Measurements from ENCODE around the gene SFXN2.

Gene SFXN2

GRCh38 chr10:102723989-102724388 is 9.6 kb downstream of the SFXN2 start:
- TF ChIP-seq, protein P1, sequence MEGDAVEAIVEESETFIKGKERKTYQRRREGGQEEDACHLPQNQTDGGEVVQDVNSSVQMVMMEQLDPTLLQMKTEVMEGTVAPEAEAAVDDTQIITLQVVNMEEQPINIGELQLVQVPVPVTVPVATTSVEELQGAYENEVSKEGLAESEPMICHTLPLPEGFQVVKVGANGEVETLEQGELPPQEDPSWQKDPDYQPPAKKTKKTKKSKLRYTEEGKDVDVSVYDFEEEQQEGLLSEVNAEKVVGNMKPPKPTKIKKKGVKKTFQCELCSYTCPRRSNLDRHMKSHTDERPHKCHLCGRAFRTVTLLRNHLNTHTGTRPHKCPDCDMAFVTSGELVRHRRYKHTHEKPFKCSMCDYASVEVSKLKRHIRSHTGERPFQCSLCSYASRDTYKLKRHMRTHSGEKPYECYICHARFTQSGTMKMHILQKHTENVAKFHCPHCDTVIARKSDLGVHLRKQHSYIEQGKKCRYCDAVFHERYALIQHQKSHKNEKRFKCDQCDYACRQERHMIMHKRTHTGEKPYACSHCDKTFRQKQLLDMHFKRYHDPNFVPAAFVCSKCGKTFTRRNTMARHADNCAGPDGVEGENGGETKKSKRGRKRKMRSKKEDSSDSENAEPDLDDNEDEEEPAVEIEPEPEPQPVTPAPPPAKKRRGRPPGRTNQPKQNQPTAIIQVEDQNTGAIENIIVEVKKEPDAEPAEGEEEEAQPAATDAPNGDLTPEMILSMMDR (IDR thresholded peaks at IDR 0.05; ENCODE audit: extremely low read depth, missing control alignments) = no peak
- DNase-seq (ENCODE audit: low spot score) = no peak

GRCh38 chr10:102726274-102726673 is 11.8 kb downstream of the SFXN2 start:
- DNase-seq (ENCODE audit: low spot score) = no peak
- TF ChIP-seq, protein P1 (IDR thresholded peaks at IDR 0.05; ENCODE audit: extremely low read depth, missing control alignments) = no peak

DNA sequence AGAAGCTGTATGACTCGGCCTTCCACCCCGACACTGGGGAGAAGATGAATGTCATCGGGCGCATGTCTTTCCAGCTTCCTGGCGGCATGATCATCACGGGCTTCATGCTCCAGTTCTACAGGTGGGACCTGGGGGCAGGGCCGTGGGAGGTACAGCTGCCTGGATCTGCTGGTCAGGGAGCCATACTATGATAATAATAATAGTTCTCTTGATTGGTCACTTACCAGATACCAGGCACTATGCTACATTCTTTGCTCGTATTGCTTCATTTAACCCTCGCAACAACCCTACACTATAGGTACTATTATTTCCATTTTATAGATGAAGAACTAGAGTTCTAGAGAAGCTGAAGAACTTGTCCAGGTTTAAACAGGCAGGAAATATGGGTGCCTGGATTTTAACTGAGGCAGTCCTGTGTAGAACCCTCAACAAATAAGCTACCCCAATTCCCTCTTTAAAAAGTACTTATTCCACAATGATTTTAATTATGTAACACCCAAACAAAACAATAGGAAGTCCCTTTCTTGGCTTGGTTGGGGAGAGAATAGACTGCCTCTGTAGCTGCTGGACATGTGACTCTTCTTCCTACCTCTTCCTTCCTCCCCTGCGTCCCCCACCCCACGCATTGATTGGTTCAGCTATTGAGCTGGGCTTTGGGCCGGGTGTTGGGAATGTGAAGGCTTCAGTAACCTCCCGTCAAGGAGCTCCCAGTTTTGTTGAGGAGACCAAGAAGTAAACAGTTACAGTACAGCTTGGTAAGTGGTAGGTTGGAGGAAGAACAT is 12.8 kb downstream of the SFXN2 start:
- no peak for DNase-seq (ENCODE audit: low spot score)
- TF ChIP-seq, protein P1 (IDR thresholded peaks at IDR 0.05; ENCODE audit: extremely low read depth, missing control alignments) = no peak

DNA sequence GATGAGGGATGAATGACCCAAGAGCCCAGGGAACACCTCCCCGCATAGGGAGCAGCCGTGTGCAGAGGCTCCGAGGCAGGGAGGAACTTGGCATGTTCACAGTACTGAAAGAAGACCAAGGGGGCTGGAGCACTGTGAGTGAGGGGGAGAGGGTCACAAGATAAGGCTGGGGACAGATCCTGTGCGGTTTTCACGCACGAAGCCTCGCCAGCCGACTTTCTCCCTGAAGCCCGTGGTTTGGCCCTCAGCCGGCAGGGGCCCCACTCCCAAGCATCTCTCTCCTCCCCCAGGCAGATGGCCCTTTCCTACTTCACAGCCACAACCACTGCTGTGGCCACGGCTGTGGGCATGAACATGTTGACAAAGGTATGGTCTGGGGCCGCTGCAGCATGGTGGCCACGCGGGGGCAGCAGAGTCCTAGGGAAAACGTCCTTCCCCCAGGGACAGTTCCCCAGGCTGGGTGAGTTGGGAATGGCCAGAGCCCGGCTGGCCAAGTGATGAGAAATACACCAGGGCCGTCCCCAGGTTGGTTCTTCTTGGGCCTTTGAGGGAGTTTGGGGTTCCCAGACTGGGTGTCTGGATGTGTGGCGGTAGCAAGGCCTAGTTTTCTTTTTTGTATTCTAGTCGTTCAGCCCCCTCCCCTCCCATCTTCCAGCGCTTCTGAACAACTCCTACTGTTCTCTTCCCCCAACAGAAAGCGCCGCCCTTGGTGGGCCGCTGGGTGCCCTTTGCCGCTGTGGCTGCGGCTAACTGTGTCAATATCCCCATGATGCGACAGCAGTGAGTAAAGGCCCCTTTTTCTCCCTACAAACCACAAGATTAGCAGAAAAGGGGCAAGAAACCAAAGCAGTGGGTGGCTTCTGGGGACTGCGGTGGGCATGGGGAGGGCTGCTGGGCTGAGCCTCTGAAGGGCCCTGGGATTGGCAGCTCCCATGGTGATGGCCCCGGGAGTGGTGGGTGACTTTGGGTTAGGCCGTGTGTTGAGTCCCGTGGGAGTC is 14.9 kb downstream of the SFXN2 start:
- TF ChIP-seq, protein P1 (IDR thresholded peaks at IDR 0.05; ENCODE audit: extremely low read depth, missing control alignments) = peak; percentile 93
- DNase-seq (ENCODE audit: low spot score) = peak; percentile 64

DNA sequence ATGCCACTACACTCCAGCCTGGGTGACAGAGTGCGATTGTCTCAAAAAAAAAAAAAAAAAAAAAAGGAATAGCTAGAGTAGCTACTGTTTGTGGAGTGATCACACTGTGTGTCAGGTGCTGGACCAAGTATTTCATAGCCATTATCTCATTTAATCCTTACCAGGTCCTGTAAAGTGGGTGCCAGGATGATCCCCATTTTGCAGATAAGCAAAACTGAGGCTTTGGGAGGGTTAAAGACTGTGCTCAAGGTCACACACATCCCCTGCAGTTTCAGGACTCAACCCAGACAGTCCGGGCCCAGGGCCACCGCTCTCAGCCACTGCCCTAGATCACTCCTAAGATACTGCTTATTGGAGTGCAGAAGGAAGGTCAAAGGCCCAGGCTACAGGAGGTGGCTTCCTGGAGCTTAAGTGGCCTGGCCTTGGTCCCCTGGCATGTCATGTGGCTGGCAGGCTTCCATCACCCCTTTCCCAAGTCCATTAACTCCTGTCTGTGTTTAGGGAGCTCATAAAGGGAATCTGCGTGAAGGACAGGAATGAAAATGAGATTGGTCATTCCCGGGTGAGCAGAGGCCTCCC is 16.9 kb downstream of the SFXN2 start:
- no peak for DNase-seq (ENCODE audit: low spot score)
- TF ChIP-seq, protein P1 (IDR thresholded peaks at IDR 0.05; ENCODE audit: extremely low read depth, missing control alignments) = no peak

- TF ChIP-seq, protein P1 (IDR thresholded peaks at IDR 0.05; ENCODE audit: extremely low read depth, missing control alignments) = no peak
- DNase-seq (ENCODE audit: low spot score) = no peak
Measured at GRCh38 chr10:102732661-102733060, 18.2 kb downstream of the SFXN2 start.

Measured in GM20000 (cell line).